GM12874 (cell line): Measurements from ENCODE around the gene CDC14B.

Experiments
- CTCF ChIP-seq: IDR thresholded peaks from 2 replicates; pipeline ENCODE4 v1.5.1; 2011; ENCODE audit warnings: low read depth, mild to moderate bottlenecking, control low read depth, low read length, moderate library complexity; ENCODE audit not compliant: insufficient read depth

The CDC14B gene

GRCh38 chr9:96509026-96509425 is 110.6 kb downstream of the CDC14B start:
- no peak for TF ChIP-seq CTCF

GRCh38 chr9:96508227-96508940 is 111.3 kb downstream of the CDC14B start:
- TF ChIP-seq CTCF = no peak

GRCh38 chr9:96505316-96505991 is 114.2 kb downstream of the CDC14B start:
- no peak for TF ChIP-seq CTCF

GRCh38 chr9:96503918-96504317 is 115.7 kb downstream of the CDC14B start:
- TF ChIP-seq CTCF = no peak

GRCh38 chr9:96502539-96503373 is 116.9 kb downstream of the CDC14B start:
- TF ChIP-seq CTCF = no peak

- no peak for TF ChIP-seq CTCF
Measured at GRCh38 chr9:96501633-96502538, 117.8 kb downstream of the CDC14B start.
